WTC11 (cell line): ENCODE measurements around the gene PTPRG. TPM values are rescaled to one million over a fixed set of nuclear protein-coding genes. Genes with fewer than 3 reads are reported as not detected.

Experiments
- ATAC-seq: fragments of 200-7000 bp; cut with Tn5 transposase; 2 replicates; pipeline ENCODE4 v1.10.0; 2021; ENCODE audit warnings: mild to moderate bottlenecking, moderate library complexity
- CTCF ChIA-PET: fragments of 300-600 bp; sonication (Branson Sonifier 250); formaldehyde crosslinking; loops from one replicate; lab custom pipeline; 2021; ENCODE audit warnings: antibody characterized with exemption; lab: Charles Lee
- POLR2A ChIA-PET: fragments of 350-600 bp; sonication (Branson Sonifier 250); formaldehyde crosslinking; loops from one replicate; lab custom pipeline; 2021; ENCODE audit warnings: antibody characterized with exemption; lab: Charles Lee
- DNase-seq: peaks from one replicate; pipeline ENCODE4 v3.0.0; 2021; ENCODE audit warnings: low spot score
- H3K27ac Mint-ChIP-seq: 2 replicates; pipeline ENCODE4 v1.8.0; 2021; ENCODE audit warnings: mixed read lengths
- H3K27me3 Mint-ChIP-seq: 2 replicates; pipeline ENCODE4 v1.8.0; 2021; ENCODE audit warnings: low read depth, mild to moderate bottlenecking, moderate library complexity, mixed read lengths
- H3K36me3 Mint-ChIP-seq: 2 replicates; pipeline ENCODE4 v1.8.0; 2021; ENCODE audit warnings: mixed read lengths
- H3K4me1 Mint-ChIP-seq: 2 replicates; pipeline ENCODE4 v1.8.0; 2022; ENCODE audit warnings: mixed read lengths
- H3K4me3 Mint-ChIP-seq: 2 replicates; pipeline ENCODE4 v1.8.0; 2021; ENCODE audit warnings: mild to moderate bottlenecking, moderate library complexity, mixed read lengths
- H3K9me3 Mint-ChIP-seq: 2 replicates; pipeline ENCODE4 v1.8.0; 2021; ENCODE audit warnings: mixed read lengths
- ATF1 ChIP-seq: sonication (generic); formaldehyde crosslinking; IDR thresholded peaks from 2 replicates; pipeline ENCODE4 v1.8.1; 2023; ENCODE audit warnings: mild to moderate bottlenecking, moderate library complexity, missing genetic modification reagents
- CREM ChIP-seq: sonication (generic); formaldehyde crosslinking; IDR thresholded peaks from 2 replicates; pipeline ENCODE4 v1.8.1; 2022; ENCODE audit warnings: mild to moderate bottlenecking, missing genetic modification reagents, moderate library complexity
- E2F1 ChIP-seq: sonication (generic); formaldehyde crosslinking; IDR thresholded peaks from 2 replicates; pipeline ENCODE4 v1.8.0; 2022; ENCODE audit warnings: mild to moderate bottlenecking, missing genetic modification reagents
- EMX1 ChIP-seq: fragments of 250-450 bp; sonication (Bioruptor Pico); IDR thresholded peaks from 2 replicates; pipeline ENCODE4 v1.8.0; 2021; ENCODE audit warnings: mild to moderate bottlenecking
- MXD4 ChIP-seq: fragments of 250-450 bp; sonication (Bioruptor Pico); IDR thresholded peaks from 2 replicates; pipeline ENCODE4 v1.8.0; 2021; ENCODE audit warnings: mild to moderate bottlenecking, moderate library complexity, borderline replicate concordance
- NR3C1 ChIP-seq: sonication (generic); formaldehyde crosslinking; conservative IDR thresholded peaks from 2 replicates; pipeline ENCODE4 v1.8.1; 2023; ENCODE audit warnings: low read depth, mild to moderate bottlenecking, missing genetic modification reagents
- PRRX2 ChIP-seq: fragments of 250-450 bp; sonication (Bioruptor Pico); IDR thresholded peaks from 2 replicates; pipeline ENCODE4 v1.8.0; 2021; ENCODE audit warnings: mild to moderate bottlenecking
- STAT6 ChIP-seq: sonication (generic); formaldehyde crosslinking; conservative IDR thresholded peaks from 2 replicates; pipeline ENCODE4 v1.8.1; 2023; ENCODE audit warnings: mild to moderate bottlenecking, low read depth, missing genetic modification reagents, moderate library complexity
- TEAD4 ChIP-seq: sonication (generic); formaldehyde crosslinking; IDR thresholded peaks from 2 replicates; pipeline ENCODE4 v1.8.0; 2022; ENCODE audit warnings: mild to moderate bottlenecking, missing genetic modification reagents
- ZNF121 ChIP-seq: sonication (generic); formaldehyde crosslinking; IDR thresholded peaks from 2 replicates; pipeline ENCODE4 v1.8.0; 2023; ENCODE audit warnings: missing genetic modification reagents
- total RNA-seq: library from RNA; stranded (reverse); gene quantifications from 3 replicates; pipeline ENCODE4 v1.2.3, GENCODE V29; 2021
- TF ChIP-seq, protein P1 (sequence below): sonication (generic); formaldehyde crosslinking; IDR thresholded peaks from 2 replicates; pipeline ENCODE4 v1.8.0; 2022; ENCODE audit warnings: mild to moderate bottlenecking, missing genetic modification reagents
- TF ChIP-seq, protein P2 (sequence below): sonication (generic); formaldehyde crosslinking; IDR thresholded peaks from 2 replicates; pipeline ENCODE4 v1.8.1; 2022; ENCODE audit warnings: low read depth, mild to moderate bottlenecking, moderate library complexity, missing genetic modification reagents, borderline replicate concordance
- TF ChIP-seq, protein P3 (sequence below): sonication (generic); formaldehyde crosslinking; IDR thresholded peaks from 2 replicates; pipeline ENCODE4 v1.8.1; 2023; ENCODE audit warnings: mild to moderate bottlenecking, missing genetic modification reagents, moderate library complexity
- TF ChIP-seq, protein P4 (sequence below): fragments of 200-600 bp; IDR thresholded peaks from 2 replicates; pipeline ENCODE4 v1.8.0; 2022; ENCODE audit warnings: antibody characterized with exemption

The PTPRG gene
- total RNA-seq, 1 experiment from 2014 or later, result 106 TPM

DNA sequence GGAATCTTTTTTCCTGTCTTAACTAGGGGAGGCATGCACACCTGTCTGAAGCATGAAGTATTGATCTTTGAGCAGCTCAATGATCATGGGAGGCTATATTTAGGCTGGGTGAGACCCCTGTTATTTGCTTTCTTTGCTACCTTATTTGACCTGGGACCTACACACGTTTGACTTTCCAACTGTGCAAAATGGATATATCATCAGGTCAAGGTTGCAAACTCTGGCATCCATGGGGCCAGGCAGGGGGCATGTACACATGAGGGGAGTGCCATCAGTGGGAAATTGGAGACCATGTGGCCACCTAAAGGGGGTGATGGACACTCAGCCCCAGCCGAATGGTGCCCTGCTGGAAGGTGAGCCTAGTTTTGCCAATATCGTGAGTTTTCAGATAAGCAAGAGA lies 637.8 kb downstream of the PTPRG start:
- peaks cover 29% of the 10 kb centered on the region for H3K36me3 Mint-ChIP-seq
- ATAC-seq, result no peak
- TF ChIP-seq STAT6 (CRISPR knock-in tag) (no peak), NR3C1 (CRISPR knock-in tag) (no peak), CREM (CRISPR knock-in tag) (no peak), E2F1 (CRISPR knock-in tag) (no peak), PRRX2 (CRISPR knock-in tag) (no peak), EMX1 (CRISPR knock-in tag) (no peak), ZNF121 (CRISPR knock-in tag) (no peak), TEAD4 (CRISPR knock-in tag) (no peak), ATF1 (no peak), MXD4 (CRISPR knock-in tag) (no peak)
- TF ChIP-seq, protein P1, sequence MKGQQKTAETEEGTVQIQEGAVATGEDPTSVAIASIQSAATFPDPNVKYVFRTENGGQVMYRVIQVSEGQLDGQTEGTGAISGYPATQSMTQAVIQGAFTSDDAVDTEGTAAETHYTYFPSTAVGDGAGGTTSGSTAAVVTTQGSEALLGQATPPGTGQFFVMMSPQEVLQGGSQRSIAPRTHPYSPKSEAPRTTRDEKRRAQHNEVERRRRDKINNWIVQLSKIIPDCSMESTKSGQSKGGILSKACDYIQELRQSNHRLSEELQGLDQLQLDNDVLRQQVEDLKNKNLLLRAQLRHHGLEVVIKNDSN (CRISPR knock-in tag), result no peak
- TF ChIP-seq, protein P2, sequence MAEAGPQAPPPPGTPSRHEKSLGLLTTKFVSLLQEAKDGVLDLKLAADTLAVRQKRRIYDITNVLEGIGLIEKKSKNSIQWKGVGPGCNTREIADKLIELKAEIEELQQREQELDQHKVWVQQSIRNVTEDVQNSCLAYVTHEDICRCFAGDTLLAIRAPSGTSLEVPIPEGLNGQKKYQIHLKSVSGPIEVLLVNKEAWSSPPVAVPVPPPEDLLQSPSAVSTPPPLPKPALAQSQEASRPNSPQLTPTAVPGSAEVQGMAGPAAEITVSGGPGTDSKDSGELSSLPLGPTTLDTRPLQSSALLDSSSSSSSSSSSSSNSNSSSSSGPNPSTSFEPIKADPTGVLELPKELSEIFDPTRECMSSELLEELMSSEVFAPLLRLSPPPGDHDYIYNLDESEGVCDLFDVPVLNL (CRISPR knock-in tag), result no peak
- TF ChIP-seq, protein P3, sequence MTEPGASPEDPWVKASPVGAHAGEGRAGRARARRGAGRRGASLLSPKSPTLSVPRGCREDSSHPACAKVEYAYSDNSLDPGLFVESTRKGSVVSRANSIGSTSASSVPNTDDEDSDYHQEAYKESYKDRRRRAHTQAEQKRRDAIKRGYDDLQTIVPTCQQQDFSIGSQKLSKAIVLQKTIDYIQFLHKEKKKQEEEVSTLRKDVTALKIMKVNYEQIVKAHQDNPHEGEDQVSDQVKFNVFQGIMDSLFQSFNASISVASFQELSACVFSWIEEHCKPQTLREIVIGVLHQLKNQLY, result no peak
- TF ChIP-seq, all 79 proteins: peak for 0
- no peak overlapping the region for H3K27ac Mint-ChIP-seq
- ChIA-PET POLR2A (no interaction called here), CTCF (no interaction called here)
- DNase-seq, result no peak
- H3K9me3 Mint-ChIP-seq, result no peaks in the 10 kb centered on the region
- no peaks in the 10 kb centered on the region for H3K27me3 Mint-ChIP-seq
- H3K4me1 Mint-ChIP-seq, result peaks cover 13% of the 10 kb centered on the region
- no peak overlapping the region for H3K4me3 Mint-ChIP-seq

- TF ChIP-seq, protein P4, sequence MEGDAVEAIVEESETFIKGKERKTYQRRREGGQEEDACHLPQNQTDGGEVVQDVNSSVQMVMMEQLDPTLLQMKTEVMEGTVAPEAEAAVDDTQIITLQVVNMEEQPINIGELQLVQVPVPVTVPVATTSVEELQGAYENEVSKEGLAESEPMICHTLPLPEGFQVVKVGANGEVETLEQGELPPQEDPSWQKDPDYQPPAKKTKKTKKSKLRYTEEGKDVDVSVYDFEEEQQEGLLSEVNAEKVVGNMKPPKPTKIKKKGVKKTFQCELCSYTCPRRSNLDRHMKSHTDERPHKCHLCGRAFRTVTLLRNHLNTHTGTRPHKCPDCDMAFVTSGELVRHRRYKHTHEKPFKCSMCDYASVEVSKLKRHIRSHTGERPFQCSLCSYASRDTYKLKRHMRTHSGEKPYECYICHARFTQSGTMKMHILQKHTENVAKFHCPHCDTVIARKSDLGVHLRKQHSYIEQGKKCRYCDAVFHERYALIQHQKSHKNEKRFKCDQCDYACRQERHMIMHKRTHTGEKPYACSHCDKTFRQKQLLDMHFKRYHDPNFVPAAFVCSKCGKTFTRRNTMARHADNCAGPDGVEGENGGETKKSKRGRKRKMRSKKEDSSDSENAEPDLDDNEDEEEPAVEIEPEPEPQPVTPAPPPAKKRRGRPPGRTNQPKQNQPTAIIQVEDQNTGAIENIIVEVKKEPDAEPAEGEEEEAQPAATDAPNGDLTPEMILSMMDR, result peak; percentile 20; the same call in 1 of the 2 replicates
- no peak for TF ChIP-seq NR3C1 (CRISPR knock-in tag)
- no peak overlapping the region for H3K27ac Mint-ChIP-seq
- no peak overlapping the region for H3K4me3 Mint-ChIP-seq
- CTCF ChIA-PET, result interaction anchor here (1.3 to 2.3 kb wide), 4 partner anchors 14 to 56 kb away, joined by 3 to 18 read pairs (median 4); no protein-coding TSS in a partner anchor
- H3K36me3 Mint-ChIP-seq, result peaks cover 39% of the 10 kb centered on the region
- no peaks in the 10 kb centered on the region for H3K27me3 Mint-ChIP-seq
- no peaks in the 10 kb centered on the region for H3K9me3 Mint-ChIP-seq
- H3K4me1 Mint-ChIP-seq, result no peaks in the 10 kb centered on the region
- POLR2A ChIA-PET, result no interaction called here
- no peak for DNase-seq
- peak; percentile 69 for ATAC-seq
These were observed 640.2 kb downstream of the PTPRG start for GRCh38 chr3:62201438-62202035.
